HepG2 (cell line): ENCODE results near the gene BCL6.

ENCODE experiments used
- CTCF ChIP-seq: sonication (generic); formaldehyde crosslinking; IDR thresholded peaks from 2 replicates; pipeline ENCODE4 v1.5.0; 2020; ENCODE audit warnings: mild to moderate bottlenecking, missing genetic modification reagents, moderate library complexity
- USF2 ChIP-seq, 2 experiments: sonication (generic) in 1 of 2; formaldehyde crosslinking in 1 of 2; IDR thresholded peaks; 2 replicates each; pipeline versions ENCODE4 v1.5.1 to v1.6.1; 2011 to 2020; ENCODE audit warnings: borderline replicate concordance in 1 of 2, low read depth in 1 of 2, low read length in 1 of 2, mild to moderate bottlenecking in 1 of 2, missing genetic modification reagents in 1 of 2, moderate library complexity in 1 of 2
- ZKSCAN1 ChIP-seq: fragments of 150-350 bp; IDR thresholded peaks from 2 replicates; pipeline ENCODE4 v1.6.1; 2014; ENCODE audit warnings: low read length
- ZNF317 ChIP-seq: sonication (generic); formaldehyde crosslinking; IDR thresholded peaks from 2 replicates; pipeline ENCODE4 v1.5.0; 2020; ENCODE audit warnings: mild to moderate bottlenecking, missing genetic modification reagents
- ZNF414 ChIP-seq: sonication (generic); formaldehyde crosslinking; IDR thresholded peaks from 2 replicates; pipeline ENCODE4 v1.5.0; 2020; ENCODE audit warnings: missing genetic modification reagents

GRCh38 chr3:187759601-187760000, 14.3 kb upstream of the BCL6 start:
- TF ChIP-seq ZNF414 (CRISPR knock-in tag): no peak
- no peak for TF ChIP-seq CTCF
- TF ChIP-seq USF2 (IDR thresholded peaks at IDR 0.05; ENCODE audit: low read depth, low read length): no peak
- TF ChIP-seq USF2 (CRISPR knock-in tag; IDR thresholded peaks at IDR 0.05; ENCODE audit: borderline replicate concordance): no peak
- TF ChIP-seq ZKSCAN1: no peak
- TF ChIP-seq ZNF317 (CRISPR knock-in tag): no peak
